H1 (cell line): ENCODE measurements around the gene KLF18. TPM values are rescaled to one million over a fixed set of nuclear protein-coding genes. Genes with fewer than 3 reads are reported as not detected.

Experiments
- CTCF ChIA-PET: fragments of 300-600 bp; sonication (Branson Sonifier 250); formaldehyde crosslinking; loops from one replicate; lab custom pipeline; 2021; ENCODE audit not compliant: partially characterized antibody; lab: Charles Lee
- POLR2A ChIA-PET: fragments of 300-600 bp; sonication (Branson Sonifier 250); formaldehyde crosslinking; loops from one replicate; lab custom pipeline; 2021; ENCODE audit warnings: inconsistent platforms; ENCODE audit not compliant: partially characterized antibody; lab: Charles Lee
- DNase-seq, 2 experiments: peaks; one replicate each; pipeline versions ENCODE4 v3.0.0 to v3.0.0-alpha.2; 2010 to 2022; ENCODE audit warnings: low spot score in 2 of 2, low read depth in 1 of 2, mixed read lengths in 1 of 2
- FAIRE-seq: peaks from 2 replicates; lab custom pipeline; 2011; peaks lifted over from hg19 to GRCh38; lab: Jason Lieb, UNC
- H2AFZ ChIP-seq: 2 replicates; pipeline ENCODE4 v1.8.1; 2012; ENCODE audit warnings: low read length, inconsistent platforms
- H2AK5ac ChIP-seq: 2 replicates; pipeline ENCODE4 v1.6.1; 2013; ENCODE audit warnings: low read depth, low read length
- H2BK120ac ChIP-seq: replicated peaks from 2 replicates; pipeline ENCODE3; 2013; ENCODE audit warnings: low read depth, low read length, inconsistent platforms
- H2BK12ac ChIP-seq: 2 replicates; pipeline ENCODE4 v1.6.1; 2013; ENCODE audit warnings: low read depth, low read length
- H2BK15ac ChIP-seq: 2 replicates; pipeline ENCODE4 v1.6.1; 2013; ENCODE audit warnings: low read length
- H2BK20ac ChIP-seq: 2 replicates; pipeline ENCODE4 v1.6.1; 2013; ENCODE audit warnings: low read length
- H2BK5ac ChIP-seq: 2 replicates; pipeline ENCODE4 v1.6.1; 2013; ENCODE audit warnings: low read depth, low read length
- H3K14ac ChIP-seq: 2 replicates; pipeline ENCODE4 v1.6.1; 2013; ENCODE audit warnings: inconsistent platforms; ENCODE audit not compliant: insufficient read length
- H3K18ac ChIP-seq: 2 replicates; pipeline ENCODE4 v1.6.1; 2013; ENCODE audit warnings: low read length; ENCODE audit errors: extremely low read depth
- H3K23ac ChIP-seq: 2 replicates; pipeline ENCODE4 v1.6.1; 2013; ENCODE audit warnings: inconsistent platforms; ENCODE audit not compliant: insufficient read length
- H3K23me2 ChIP-seq: 2 replicates; pipeline ENCODE4 v1.6.1; 2013; ENCODE audit warnings: low read depth, low read length
- H3K27ac ChIP-seq: 2 replicates; pipeline ENCODE4 v1.6.1; 2011; ENCODE audit warnings: low read depth, low read length, inconsistent platforms
- H3K27me3 ChIP-seq, 4 experiments: replicated peaks in 1 of 4; 1 replicate in 1 of 4; 2 replicates in 3 of 4; pipeline versions ENCODE4 v1.6.1 to v1.8.1; 2011 to 2013; ENCODE audit warnings: low read length in 3 of 4, mild to moderate bottlenecking in 3 of 4, inconsistent platforms in 2 of 4, mixed read lengths in 2 of 4, moderate library complexity in 1 of 4; ENCODE audit not compliant: control insufficient read depth in 3 of 4, insufficient read depth in 3 of 4; ENCODE audit errors: extremely low read depth in 1 of 4
- H3K36me3 ChIP-seq, 4 experiments: 2 replicates each; pipeline versions ENCODE4 v1.6.1 to v1.8.1; 2011 to 2013; ENCODE audit warnings: mild to moderate bottlenecking in 4 of 4, low read length in 3 of 4, moderate library complexity in 2 of 4, control low read depth in 1 of 4, inconsistent platforms in 1 of 4; ENCODE audit not compliant: insufficient read depth in 4 of 4, control insufficient read depth in 2 of 4
- H3K4ac ChIP-seq: replicated peaks from 2 replicates; pipeline ENCODE3; 2013; ENCODE audit warnings: low read length, low read depth, mixed read lengths, inconsistent platforms; ENCODE audit not compliant: insufficient read length
- H3K4me1 ChIP-seq, 4 experiments: replicated peaks in 1 of 4; 1 replicate in 1 of 4; 2 replicates in 3 of 4; pipeline versions ENCODE4 v1.6.1 to v1.8.1; 2011 to 2013; ENCODE audit warnings: low read length in 3 of 4, inconsistent platforms in 2 of 4, mixed read lengths in 1 of 4; ENCODE audit not compliant: insufficient read depth in 4 of 4, control insufficient read depth in 3 of 4
- H3K4me2 ChIP-seq, 2 experiments: 2 replicates each; pipeline versions ENCODE4 v1.6.1 to v1.8.1; 2011 to 2013; ENCODE audit warnings: low read depth in 2 of 2, low read length in 2 of 2, control low read depth in 1 of 2, inconsistent platforms in 1 of 2, mild to moderate bottlenecking in 1 of 2; ENCODE audit not compliant: insufficient read depth in 1 of 2
- H3K4me3 ChIP-seq, 4 experiments: fragments of 200-600, 300-600 bp in 1 of 4; sonication (generic), shearing (Covaris generic), sonication (Bioruptor Twin) in 1 of 4; 2 replicates each; pipeline versions ENCODE4 v1.5.1 to v1.8.1; 2011 to 2016; ENCODE audit warnings: low read length in 4 of 4, low read depth in 3 of 4, control low read depth in 2 of 4, inconsistent platforms in 2 of 4, mild to moderate bottlenecking in 2 of 4, mixed read lengths in 1 of 4, moderate library complexity in 1 of 4; ENCODE audit not compliant: insufficient read depth in 2 of 4; ENCODE audit errors: extremely low read depth in 1 of 4
- H3K56ac ChIP-seq: replicated peaks from 2 replicates; pipeline ENCODE3; 2013; ENCODE audit warnings: low read depth, mild to moderate bottlenecking, mixed read lengths, low read length, inconsistent platforms; ENCODE audit not compliant: insufficient read length
- H3K79me1 ChIP-seq: 2 replicates; pipeline ENCODE4 v1.6.1; 2013; ENCODE audit warnings: low read depth, low read length, control low read depth
- H3K79me2 ChIP-seq, 2 experiments: 2 replicates each; pipeline versions ENCODE4 v1.6.1 to v1.8.1; 2012 to 2013; ENCODE audit warnings: low read length in 2 of 2, mild to moderate bottlenecking in 2 of 2, inconsistent platforms in 1 of 2; ENCODE audit not compliant: insufficient read depth in 2 of 2, control insufficient read depth in 1 of 2
- H3K9ac ChIP-seq, 4 experiments: replicated peaks in 1 of 4; 1 replicate in 1 of 4; 2 replicates in 3 of 4; pipeline versions ENCODE4 v1.6.1 to v1.8.1; 2011 to 2013; ENCODE audit warnings: low read depth in 3 of 4, low read length in 3 of 4, control low read depth in 2 of 4, mild to moderate bottlenecking in 2 of 4, moderate library complexity in 2 of 4, inconsistent platforms in 1 of 4; ENCODE audit errors: extremely low read depth in 1 of 4
- H3K9me3 ChIP-seq, 2 experiments: 2 replicates each; pipeline versions ENCODE4 v1.6.1 to v1.8.1; 2012 to 2013; ENCODE audit warnings: mild to moderate bottlenecking in 2 of 2, moderate library complexity in 2 of 2, control low read depth in 1 of 2, inconsistent platforms in 1 of 2, low read depth in 1 of 2, low read length in 1 of 2, mixed read lengths in 1 of 2; ENCODE audit not compliant: insufficient read depth in 2 of 2
- H4K20me1 ChIP-seq, 2 experiments: replicated peaks in 1 of 2; 2 replicates each; pipeline versions ENCODE3 to v1.8.1; 2011 to 2013; ENCODE audit warnings: inconsistent platforms in 2 of 2, low read length in 2 of 2, mild to moderate bottlenecking in 1 of 2; ENCODE audit not compliant: insufficient read depth in 2 of 2, control insufficient read depth in 1 of 2
- H4K5ac ChIP-seq: 2 replicates; pipeline ENCODE4 v1.6.1; 2013; ENCODE audit warnings: low read length, low read depth, mixed read lengths, inconsistent platforms; ENCODE audit not compliant: insufficient read length
- H4K8ac ChIP-seq: 2 replicates; pipeline ENCODE4 v1.8.0; 2013; ENCODE audit warnings: mild to moderate bottlenecking, moderate library complexity, low read length, inconsistent platforms; ENCODE audit not compliant: insufficient read depth; ENCODE audit errors: extremely low read depth
- H4K91ac ChIP-seq: replicated peaks from 2 replicates; pipeline ENCODE3; 2013; ENCODE audit warnings: low read length, mixed read lengths, inconsistent platforms; ENCODE audit not compliant: insufficient read length
- CEBPB ChIP-seq: IDR thresholded peaks from 2 replicates; pipeline ENCODE4 v1.6.1; 2012; ENCODE audit warnings: low read depth, low read length
- CHD1 ChIP-seq: IDR thresholded peaks from 2 replicates; pipeline ENCODE4 v1.6.1; 2012; ENCODE audit warnings: low read depth, low read length, improper control_type of control experiment
- EZH2 ChIP-seq: fragments of 200-600 bp; sonication (generic); IDR thresholded peaks from 2 replicates; pipeline ENCODE4 v1.7.1; 2012; ENCODE audit warnings: low read depth, mild to moderate bottlenecking, moderate library complexity, low read length, inconsistent platforms; ENCODE audit not compliant: severe bottlenecking
- KDM4A ChIP-seq: IDR thresholded peaks from one replicate; pipeline ENCODE4 v1.7.1; 2012; ENCODE audit warnings: low read depth, mild to moderate bottlenecking, moderate library complexity, low read length, inconsistent platforms; ENCODE audit not compliant: severe bottlenecking
- POLR2A ChIP-seq, 2 experiments: IDR thresholded peaks; 1 replicate in 1 of 2; 2 replicates in 1 of 2; pipeline ENCODE4 v1.6.1; 2011; ENCODE audit warnings: low read depth in 2 of 2, low read length in 2 of 2, mild to moderate bottlenecking in 2 of 2; ENCODE audit errors: control extremely low read depth in 1 of 2
- RAD21 ChIP-seq, 2 experiments: IDR thresholded peaks in 1 of 2; conservative IDR thresholded peaks in 1 of 2; 2 replicates each; pipeline ENCODE4 v1.6.1; 2011; ENCODE audit warnings: low read depth in 2 of 2, low read length in 2 of 2, improper control_type of control experiment in 1 of 2, inconsistent platforms in 1 of 2, mild to moderate bottlenecking in 1 of 2, moderate library complexity in 1 of 2
- SUZ12 ChIP-seq: fragments of 200-600 bp; sonication (generic); IDR thresholded peaks from 2 replicates; pipeline ENCODE4 v1.6.1; 2012; ENCODE audit warnings: mild to moderate bottlenecking, inconsistent platforms, low read length, moderate library complexity, mixed read lengths
- WGBS, 2 experiments: shearing (Covaris generic) in 1 of 2; methylation state at CpG; one replicate each; pipeline versions ENCODE4 v1.1.6 to v1.1.7; 2013 to 2015; ENCODE audit warnings: low lambda C conversion rate in 2 of 2, mixed read lengths in 2 of 2, inconsistent platforms in 1 of 2, low coverage in 1 of 2, missing lambda C conversion rate in 1 of 2; ENCODE audit not compliant: insufficient replicate concordance in 2 of 2, insufficient coverage in 1 of 2, insufficient read length in 1 of 2; ENCODE audit errors: extremely low coverage in 1 of 2, missing lambda C conversion rate in 1 of 2; 5-methylcytosine and 5-hydroxymethylcytosine counted together
- polyA plus RNA-seq, 7 experiments: library from polyadenylated mRNA; depleted of rRNA in 3 of 7; stranded (reverse) in 5 of 7; unstranded in 2 of 7; fragments of >200 nt in 5 of 7; fragments of 200-250 nt in 2 of 7; gene quantifications; 1 replicate in 5 of 7; 2 replicates in 1 of 7; 4 replicates in 1 of 7; pipeline versions ENCODE4 v1.2.1 to v1.2.3, GENCODE V29; 2011 to 2013; ENCODE audit warnings: missing spikeins in 2 of 7, mixed read lengths in 2 of 7
- total RNA-seq: library from RNA; stranded (reverse); fragmentation: NEBNext Ultra II Directional; extraction: Animal tissue kit (Norgen Biotek cat#: 25700); gene quantifications from 2 replicates; pipeline ENCODE4 v1.2.1, GENCODE V29; 2021
- TF ChIP-seq, protein P1 (sequence below), 3 experiments: IDR thresholded peaks; 1 replicate in 2 of 3; 2 replicates in 1 of 3; pipeline versions ENCODE4 v1.5.1 to v1.6.1; 2011; ENCODE audit warnings: low read length in 3 of 3, mild to moderate bottlenecking in 3 of 3, inconsistent platforms in 2 of 3, low read depth in 1 of 3, moderate library complexity in 1 of 3; ENCODE audit not compliant: insufficient read depth in 1 of 3; ENCODE audit errors: control extremely low read depth in 1 of 3
- TF ChIP-seq, protein P2 (sequence below): IDR thresholded peaks from 2 replicates; pipeline ENCODE4 v1.6.1; 2012; ENCODE audit warnings: inconsistent platforms

Gene KLF18
- total and polyA plus RNA-seq, 2 of the 8 experiments (the other 6 are each of a cell fraction or from before 2014, with no cell fraction given): 0.09 to 0.15 TPM

DNA sequence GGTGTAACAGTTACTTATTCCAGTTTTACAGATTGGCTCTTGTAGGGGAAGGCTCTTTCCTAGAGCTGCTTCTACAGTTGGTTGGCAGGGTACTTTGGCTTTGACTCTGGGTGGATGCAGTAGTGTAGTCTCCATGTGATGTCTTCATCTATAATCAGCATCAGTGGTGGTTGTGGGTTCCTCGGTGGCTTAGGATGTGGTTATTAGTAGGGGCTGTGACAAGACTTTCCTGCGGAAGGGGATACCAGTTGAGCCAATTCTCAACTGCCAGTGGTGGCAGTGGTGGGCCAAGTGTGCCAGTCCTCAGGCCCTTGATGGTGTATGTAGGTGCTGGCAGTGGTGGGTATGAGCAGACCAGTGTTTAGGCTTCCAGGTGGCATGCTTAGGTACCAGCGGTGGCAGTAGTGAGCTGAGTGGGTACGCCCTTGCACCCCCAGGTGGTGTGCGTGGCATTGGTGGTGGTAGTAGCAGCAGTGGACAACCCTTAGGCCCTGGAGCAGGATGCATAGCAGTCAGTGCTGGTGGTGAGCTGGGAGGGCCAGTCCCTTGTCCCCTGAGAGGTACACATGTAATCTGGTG is 27.2 kb upstream of the KLF18 start:
- no peaks in the 10 kb centered on the region; a peak in 1 of 7 replicates for H3K4me1 ChIP-seq
- H3K4me3 ChIP-seq: no peak overlapping the region
- H2BK120ac ChIP-seq: no peak overlapping the region
- H4K91ac ChIP-seq: no peak overlapping the region
- no peak overlapping the region for H2BK5ac ChIP-seq
- H3K4me2 ChIP-seq: no peak overlapping the region
- peak overlapping the region; percentile 81 for H3K14ac ChIP-seq
- H2BK15ac ChIP-seq: no peak overlapping the region
- no peak overlapping the region for H2AK5ac ChIP-seq
- no peaks in the 10 kb centered on the region for H3K23me2 ChIP-seq
- POLR2A ChIA-PET: interaction anchor here (1.8 kb wide), 1 partner anchor 12 kb away, joined by 4 read pairs; no protein-coding TSS in a partner anchor
- peak overlapping the region; percentile 25 for H3K56ac ChIP-seq
- H3K9ac ChIP-seq: no peak overlapping the region
- H3K36me3 ChIP-seq: no peaks in the 10 kb centered on the region
- H4K20me1 ChIP-seq: no peaks in the 10 kb centered on the region
- H3K9me3 ChIP-seq: peaks cover 3 to 4% of the 10 kb centered on the region in 2 experiments; a peak in 1 of 4 replicates
- no peak for FAIRE-seq
- no peak overlapping the region for H4K8ac ChIP-seq
- no peak overlapping the region for H3K23ac ChIP-seq
- H2AFZ ChIP-seq: no peak overlapping the region
- H3K27me3 ChIP-seq: no peaks in the 10 kb centered on the region
- H3K4ac ChIP-seq: no peak overlapping the region
- CTCF ChIA-PET: interaction anchor here (0.7 to 4.1 kb wide), 14 partner anchors 12 to 484 kb away, joined by 3 to 18 read pairs (median 3); no protein-coding TSS in a partner anchor
- WGBS, 2 experiments: 88% methylated on average over 5 of the region's 5 CpGs; no CpG with 5 or more reads in 1 of the 2 experiments
- no peaks in the 10 kb centered on the region for H3K79me2 ChIP-seq
- TF ChIP-seq EZH2: no peak
- TF ChIP-seq CHD1: no peak
- TF ChIP-seq SUZ12: no peak
- no peak for TF ChIP-seq CEBPB
- no peak for TF ChIP-seq KDM4A
- TF ChIP-seq, protein P1, sequence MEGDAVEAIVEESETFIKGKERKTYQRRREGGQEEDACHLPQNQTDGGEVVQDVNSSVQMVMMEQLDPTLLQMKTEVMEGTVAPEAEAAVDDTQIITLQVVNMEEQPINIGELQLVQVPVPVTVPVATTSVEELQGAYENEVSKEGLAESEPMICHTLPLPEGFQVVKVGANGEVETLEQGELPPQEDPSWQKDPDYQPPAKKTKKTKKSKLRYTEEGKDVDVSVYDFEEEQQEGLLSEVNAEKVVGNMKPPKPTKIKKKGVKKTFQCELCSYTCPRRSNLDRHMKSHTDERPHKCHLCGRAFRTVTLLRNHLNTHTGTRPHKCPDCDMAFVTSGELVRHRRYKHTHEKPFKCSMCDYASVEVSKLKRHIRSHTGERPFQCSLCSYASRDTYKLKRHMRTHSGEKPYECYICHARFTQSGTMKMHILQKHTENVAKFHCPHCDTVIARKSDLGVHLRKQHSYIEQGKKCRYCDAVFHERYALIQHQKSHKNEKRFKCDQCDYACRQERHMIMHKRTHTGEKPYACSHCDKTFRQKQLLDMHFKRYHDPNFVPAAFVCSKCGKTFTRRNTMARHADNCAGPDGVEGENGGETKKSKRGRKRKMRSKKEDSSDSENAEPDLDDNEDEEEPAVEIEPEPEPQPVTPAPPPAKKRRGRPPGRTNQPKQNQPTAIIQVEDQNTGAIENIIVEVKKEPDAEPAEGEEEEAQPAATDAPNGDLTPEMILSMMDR (IDR thresholded peaks at IDR 0.05; ENCODE audit: control extremely low read depth in 1 of 3, insufficient read depth in 1 of 3, low read depth in 1 of 3, low read length in 3 of 3): peak; percentile 52 to 67 (median 67)
- TF ChIP-seq, protein P2, sequence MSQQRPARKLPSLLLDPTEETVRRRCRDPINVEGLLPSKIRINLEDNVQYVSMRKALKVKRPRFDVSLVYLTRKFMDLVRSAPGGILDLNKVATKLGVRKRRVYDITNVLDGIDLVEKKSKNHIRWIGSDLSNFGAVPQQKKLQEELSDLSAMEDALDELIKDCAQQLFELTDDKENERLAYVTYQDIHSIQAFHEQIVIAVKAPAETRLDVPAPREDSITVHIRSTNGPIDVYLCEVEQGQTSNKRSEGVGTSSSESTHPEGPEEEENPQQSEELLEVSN: no peak
- peak; percentile 14 to 25; a peak in 3 of 4 replicates for TF ChIP-seq RAD21 (IDR thresholded peaks at IDR 0.05 in 1 of 2, conservative IDR thresholded peaks at IDR 0.05 in 1 of 2; ENCODE audit: low read depth in 2 of 2, low read length in 2 of 2)
- no peak for TF ChIP-seq POLR2A (IDR thresholded peaks at IDR 0.05; ENCODE audit: control extremely low read depth in 1 of 2, low read depth in 2 of 2, low read length in 2 of 2)
- no peak for DNase-seq
- no peak overlapping the region for H2BK12ac ChIP-seq
- H3K27ac ChIP-seq: no peak overlapping the region
- no peaks in the 10 kb centered on the region for H3K79me1 ChIP-seq
- H4K5ac ChIP-seq: no peak overlapping the region
- no peak overlapping the region for H2BK20ac ChIP-seq
- H3K18ac ChIP-seq: no peak overlapping the region
